ENCODE results near the gene KRT73.

GRCh38 chr12:52611080-52611468, 7.3 kb downstream of the KRT73 start:
- TF ChIP-seq CTCF (IDR thresholded peaks at IDR 0.05) = no peak
- no peak for TF ChIP-seq POLR2A (IDR thresholded peaks at IDR 0.05)
